DND-41 (cell line): Measurements from ENCODE around the gene JPH3.

Experiments used
- CTCF ChIP-seq: IDR thresholded peaks from 2 replicates; pipeline ENCODE4 v1.5.1; 2012; ENCODE audit warnings: borderline replicate concordance, low read length, moderate library complexity, mild to moderate bottlenecking; ENCODE audit not compliant: poor library complexity, severe bottlenecking; ENCODE audit errors: extremely low read depth
- EZH2 ChIP-seq: IDR thresholded peaks from 3 replicates; pipeline ENCODE4 v1.6.1; 2012; ENCODE audit warnings: borderline replicate concordance, low read depth, mild to moderate bottlenecking, moderate library complexity, low read length, inconsistent platforms; ENCODE audit not compliant: severe bottlenecking

- no peak for TF ChIP-seq CTCF
- TF ChIP-seq EZH2 = no peak
Observed at GRCh38 chr16:87698241-87698640, 95.9 kb downstream of the JPH3 start.
